CD4-positive, alpha-beta T cell treated with Interleukin-4 for 1 hour (primary cell): Measurements from ENCODE around the gene EPSTI1.

Experiments used
- DNase-seq, 2 donors: peaks; one replicate each; pipeline ENCODE4 v3.0.0-alpha.2; 2020 to 2022

EPSTI1 gene

GRCh38 chr13:42970824-42971690 is 21.0 kb downstream of the EPSTI1 start:
- DNase-seq = peak; percentile 60 to 69

GRCh38 chr13:42969565-42970172 is 22.4 kb downstream of the EPSTI1 start:
- peak; percentile 80 for DNase-seq

- no peak for DNase-seq
Observed at GRCh38 chr13:42968906-42969305, 23.1 kb downstream of the EPSTI1 start.

GRCh38 chr13:42967660-42968059 is 24.4 kb downstream of the EPSTI1 start:
- DNase-seq = no peak

- no peak for DNase-seq
Observed at GRCh38 chr13:42965281-42965680, 26.8 kb downstream of the EPSTI1 start.

GRCh38 chr13:42964761-42965161 is 27.3 kb downstream of the EPSTI1 start:
- no peak for DNase-seq

GRCh38 chr13:42959615-42960014 is 32.4 kb downstream of the EPSTI1 start:
- no peak for DNase-seq

GRCh38 chr13:42957881-42958280 is 34.2 kb downstream of the EPSTI1 start:
- no peak for DNase-seq

GRCh38 chr13:42950181-42950580 is 41.9 kb downstream of the EPSTI1 start:
- no peak for DNase-seq

GRCh38 chr13:42947925-42948324 is 44.1 kb downstream of the EPSTI1 start:
- DNase-seq = no peak

GRCh38 chr13:42946927-42947326 is 45.1 kb downstream of the EPSTI1 start:
- DNase-seq = no peak

GRCh38 chr13:42929886-42930535 is 62.0 kb downstream of the EPSTI1 start:
- no peak for DNase-seq

GRCh38 chr13:42926555-42926954 is 65.5 kb downstream of the EPSTI1 start:
- DNase-seq = no peak

- no peak for DNase-seq
Observed at GRCh38 chr13:42926043-42926442, 66.0 kb downstream of the EPSTI1 start.

- DNase-seq = no peak
Observed at GRCh38 chr13:42925626-42926025, 66.4 kb downstream of the EPSTI1 start.

- no peak for DNase-seq
Observed at GRCh38 chr13:42924344-42924743, 67.7 kb downstream of the EPSTI1 start.

GRCh38 chr13:42907745-42908144 is 84.3 kb downstream of the EPSTI1 start:
- DNase-seq = no peak

- no peak for DNase-seq
Observed at GRCh38 chr13:42906257-42906656, 85.8 kb downstream of the EPSTI1 start.

GRCh38 chr13:42905579-42905978 is 86.5 kb downstream of the EPSTI1 start:
- DNase-seq = no peak

GRCh38 chr13:42899266-42899665 is 92.8 kb downstream of the EPSTI1 start:
- DNase-seq = no peak

GRCh38 chr13:42895776-42896175 is 96.3 kb downstream of the EPSTI1 start:
- no peak for DNase-seq

- DNase-seq = no peak
Observed at GRCh38 chr13:42894765-42895243, 97.2 kb downstream of the EPSTI1 start.

- DNase-seq = no peak
Observed at GRCh38 chr13:42893214-42893671, 98.8 kb downstream of the EPSTI1 start.

- DNase-seq = no peak
Observed at GRCh38 chr13:42892760-42893159, 99.3 kb downstream of the EPSTI1 start.
